CD14-positive monocyte (primary cell): ENCODE data around the gene FAM216A. TPM values are rescaled to one million over a fixed set of nuclear protein-coding genes. Genes with fewer than 3 reads are reported as not detected.
A peak's percentile ranks its signal among the peaks of the same experiment; 100 is the strongest.
"Not testable (repeated sequence)": the region's sequence is repeated elsewhere in the genome, so short reads cannot be mapped to it uniquely, and the experiment has no call there.

Experiments
- DNase-seq, 3 donors: peaks; one replicate each; pipeline ENCODE4 v3.0.0-alpha.2; 2011 to 2022
- H2AFZ ChIP-seq: 2 replicates; pipeline ENCODE4 v1.6.0; 2012; ENCODE audit warnings: mild to moderate bottlenecking, low read depth, low read length, inconsistent platforms; ENCODE audit not compliant: insufficient read depth, poor library complexity, severe bottlenecking
- H3K27ac ChIP-seq, 2 donors: 1 replicate in 1 of 2; 2 replicates in 1 of 2; pipeline ENCODE4 v1.5.1; 2012 to 2013; ENCODE audit warnings: low read length in 2 of 2, control low read depth in 1 of 2, inconsistent platforms in 1 of 2, low read depth in 1 of 2, mild to moderate bottlenecking in 1 of 2
- H3K27me3 ChIP-seq, 2 donors: one replicate each; pipeline versions ENCODE4 v1.6.0 to v1.6.1; 2011 to 2013; ENCODE audit warnings: low read length in 2 of 2; ENCODE audit not compliant: control insufficient read depth in 2 of 2, insufficient read depth in 2 of 2
- H3K36me3 ChIP-seq, 2 donors: replicated peaks in 1 of 2; 1 replicate in 1 of 2; 2 replicates in 1 of 2; pipeline versions ENCODE4 v1.5.1 to v1.6.1; 2012 to 2013; ENCODE audit warnings: low read length in 2 of 2, control low read depth in 1 of 2, inconsistent platforms in 1 of 2, mild to moderate bottlenecking in 1 of 2; ENCODE audit not compliant: insufficient read depth in 2 of 2, control insufficient read depth in 1 of 2
- H3K4me1 ChIP-seq, 2 donors: 1 replicate in 1 of 2; 2 replicates in 1 of 2; pipeline versions ENCODE4 v1.5.1 to v1.6.1; 2012 to 2013; ENCODE audit warnings: low read length in 2 of 2, control low read depth in 1 of 2, inconsistent platforms in 1 of 2, mild to moderate bottlenecking in 1 of 2, moderate library complexity in 1 of 2; ENCODE audit not compliant: insufficient read depth in 2 of 2, control insufficient read depth in 1 of 2
- H3K4me2 ChIP-seq: replicated peaks from 2 replicates; pipeline ENCODE3; 2012; ENCODE audit warnings: low read length, moderate library complexity, mild to moderate bottlenecking; ENCODE audit not compliant: poor library complexity, severe bottlenecking; ENCODE audit errors: extremely low read depth
- H3K4me3 ChIP-seq, 3 experiments: fragments of 200-600 bp in 1 of 3; sonication (generic) in 1 of 3; replicated peaks in 1 of 3; 1 replicate in 2 of 3; 2 replicates in 1 of 3; pipeline ENCODE4 v1.5.1; 2011 to 2013; ENCODE audit warnings: low read length in 3 of 3, mild to moderate bottlenecking in 3 of 3, control low read depth in 2 of 3, low read depth in 2 of 3, inconsistent platforms in 1 of 3, moderate library complexity in 1 of 3
- H3K79me2 ChIP-seq: 2 replicates; pipeline ENCODE4 v1.6.0; 2012; ENCODE audit warnings: mild to moderate bottlenecking, control low read depth, inconsistent platforms, low read length, moderate library complexity; ENCODE audit not compliant: insufficient read depth
- H3K9ac ChIP-seq: 2 replicates; pipeline ENCODE4 v1.6.0; 2017; ENCODE audit warnings: low read length, mild to moderate bottlenecking; ENCODE audit not compliant: insufficient read depth, poor library complexity, severe bottlenecking
- H3K9me3 ChIP-seq, 2 donors: replicated peaks in 1 of 2; 1 replicate in 1 of 2; 2 replicates in 1 of 2; pipeline versions ENCODE4 v1.5.1 to v1.6.1; 2012 to 2013; ENCODE audit warnings: low read length in 2 of 2, control low read depth in 1 of 2; ENCODE audit not compliant: control insufficient read depth in 1 of 2, insufficient read depth in 1 of 2
- H4K20me1 ChIP-seq: 2 replicates; pipeline ENCODE4 v1.6.0; 2012; ENCODE audit warnings: mild to moderate bottlenecking, low read length, control low read depth, moderate library complexity; ENCODE audit not compliant: insufficient read depth
- H3K27ac Mint-ChIP-seq, 7 donors: one replicate each; pipeline ENCODE4 v1.8.0; 2020; ENCODE audit warnings: mild to moderate bottlenecking in 7 of 7, mixed read lengths in 7 of 7, moderate library complexity in 6 of 7, inconsistent platforms in 2 of 7
- H3K27me3 Mint-ChIP-seq, 3 donors: one replicate each; pipeline ENCODE4 v1.8.0; 2021 to 2022; ENCODE audit warnings: low read depth in 3 of 3, mild to moderate bottlenecking in 3 of 3, mixed read lengths in 3 of 3, moderate library complexity in 3 of 3, inconsistent platforms in 1 of 3
- H3K36me3 Mint-ChIP-seq, 2 donors: one replicate each; pipeline ENCODE4 v1.8.0; 2020; ENCODE audit warnings: mixed read lengths in 2 of 2, inconsistent platforms in 1 of 2, mild to moderate bottlenecking in 1 of 2
- H3K4me1 Mint-ChIP-seq: one replicate; pipeline ENCODE4 v1.8.0; 2020; ENCODE audit warnings: mild to moderate bottlenecking, mixed read lengths
- H3K4me3 Mint-ChIP-seq, 2 donors: one replicate each; pipeline ENCODE4 v1.8.0; 2020; ENCODE audit warnings: mild to moderate bottlenecking in 2 of 2, mixed read lengths in 2 of 2, moderate library complexity in 1 of 2
- H3K9me3 Mint-ChIP-seq, 7 donors: one replicate each; pipeline ENCODE4 v1.8.0; 2020 to 2022; ENCODE audit warnings: mixed read lengths in 7 of 7, mild to moderate bottlenecking in 6 of 7, moderate library complexity in 6 of 7, inconsistent platforms in 2 of 7
- CTCF ChIP-seq: fragments of 200-600 bp; IDR thresholded peaks from one replicate; pipeline ENCODE4 v1.8.0; 2022; ENCODE audit warnings: antibody characterized with exemption, mild to moderate bottlenecking
- WGBS: methylation state at CpG from one replicate; pipeline ENCODE4 v1.1.5; 2013; ENCODE audit warnings: missing lambda C conversion rate; ENCODE audit not compliant: insufficient coverage; 5-methylcytosine and 5-hydroxymethylcytosine counted together
- intact Hi-C, 2 donors: fragments of 100-400 bp; cut with micrococcal nuclease; formaldehyde crosslinking; loops; one replicate each; pipeline versions ENCODE4 v1.15.0 to v1.15.1; 2023
- polyA plus RNA-seq, 3 donors: library from polyadenylated mRNA; depleted of rRNA in 1 of 3; unstranded in 2 of 3; stranded (reverse) in 1 of 3; fragments of 300-500 nt in 2 of 3; fragments of >200 nt in 1 of 3; fragmentation: Illumina TruSeq in 2 of 3; gene quantifications; 1 replicate in 2 of 3; 2 replicates in 1 of 3; pipeline ENCODE4 v1.2.3, GENCODE V29; 2012 to 2021

Gene FAM216A
- polyA plus RNA-seq, 3 donors = 5.1 to 10.9 (median 6.2) TPM

DNA sequence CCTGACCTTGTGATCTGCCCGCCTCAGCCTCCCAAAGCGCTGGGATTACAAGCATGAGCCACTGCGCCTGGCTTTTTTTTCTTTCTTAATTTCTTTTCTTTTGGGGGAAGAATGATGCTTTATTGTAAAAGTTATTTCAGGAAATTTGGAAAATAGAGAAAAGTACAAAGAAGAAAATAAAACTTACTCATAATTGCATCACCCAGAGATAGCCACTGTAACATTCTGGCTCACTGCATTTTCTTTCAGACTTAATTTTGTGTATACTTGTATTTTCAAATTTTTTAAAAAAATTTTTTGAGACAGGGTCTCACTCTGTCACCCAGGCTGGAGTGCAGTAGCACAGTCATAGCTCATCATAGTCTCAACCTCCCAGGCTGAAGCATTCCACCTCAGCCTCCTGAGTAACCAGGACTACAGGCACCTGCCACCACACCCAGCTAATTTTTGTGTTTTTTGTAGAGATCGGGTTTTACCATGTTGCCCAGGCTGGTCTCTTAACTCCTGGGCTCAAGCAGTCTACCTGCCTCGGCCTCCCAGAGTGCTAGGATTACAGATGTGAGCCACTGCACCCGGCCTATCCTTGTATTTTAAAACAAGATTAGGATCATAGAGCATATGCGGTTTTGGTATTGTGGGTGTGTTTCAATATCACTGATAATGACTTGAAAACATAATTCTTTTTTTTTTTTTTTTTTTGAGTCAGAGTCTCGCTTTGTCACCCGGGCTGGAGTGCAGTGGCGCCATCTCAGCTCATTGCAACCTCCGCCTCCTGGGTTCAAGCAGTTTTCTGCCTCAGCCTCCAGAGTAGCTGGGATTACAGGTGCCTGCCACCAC, 52.4 kb downstream of the FAM216A start:
- H3K4me3 Mint-ChIP-seq, H3K9ac ChIP-seq, H3K4me1 ChIP-seq, DNase-seq, H3K9me3 Mint-ChIP-seq, H3K27me3 ChIP-seq, H3K27me3 Mint-ChIP-seq, intact Hi-C loops, H3K9me3 ChIP-seq, H2AFZ ChIP-seq, H4K20me1 ChIP-seq, H3K27ac ChIP-seq, H3K4me1 Mint-ChIP-seq, H3K36me3 Mint-ChIP-seq, H3K79me2 ChIP-seq, H3K4me2 ChIP-seq, H3K36me3 ChIP-seq, H3K27ac Mint-ChIP-seq, H3K4me3 ChIP-seq: not testable (repeated sequence)
- WGBS = 97% methylated on average over 4 of the region's 11 CpGs

GRCh38 chr12:110528277-110528839, 59.7 kb downstream of the FAM216A start:
- DNase-seq = no peak
- H3K27ac Mint-ChIP-seq = peak overlapping the region in 2 of 7 donors; percentile 32 to 61
- Histone ChIP-seq H3K9ac (no peak overlapping the region), H3K36me3 (peaks cover 19 to 38% of the 10 kb centered on the region in 2 donors), H3K79me2 (no peaks in the 10 kb centered on the region), H3K4me3 (no peak overlapping the region), H3K4me1 (no peaks in the 10 kb centered on the region), H3K27ac (no peak overlapping the region), H4K20me1 (peaks cover 24% of the 10 kb centered on the region), H3K27me3 (no peaks in the 10 kb centered on the region), H3K4me2 (no peak overlapping the region), H2AFZ (no peak overlapping the region), H3K9me3 (no peaks in the 10 kb centered on the region)
- no peaks in the 10 kb centered on the region for H3K4me1 Mint-ChIP-seq
- intact Hi-C loops = no loop called here
- TF ChIP-seq CTCF = no peak
- peaks cover 25 to 36% of the 10 kb centered on the region in 2 donors for H3K36me3 Mint-ChIP-seq
- WGBS = 100% methylated on average over 2 of the region's 6 CpGs
- peaks cover 0 to 4% (median 0%) of the 10 kb centered on the region in 3 donors for H3K27me3 Mint-ChIP-seq
- no peak overlapping the region for H3K4me3 Mint-ChIP-seq
- H3K9me3 Mint-ChIP-seq = no peaks in the 10 kb centered on the region
